Activated CD4-positive, alpha-beta T cell treated with anti-CD3 and anti-CD28 coated beads for 36 hours (primary cell): ENCODE results near the gene SMAD2. TPM values are rescaled to one million over a fixed set of nuclear protein-coding genes. Genes with fewer than 3 reads are reported as not detected.
A peak's percentile ranks its signal among the peaks of the same experiment; 100 is the strongest.

Experiments used
- ATAC-seq: fragments of 200-7000 bp; cut with Tn5 transposase; one replicate; pipeline ENCODE4 v1.10.0; 2021; ENCODE audit warnings: mild to moderate bottlenecking, moderate library complexity
- CTCF ChIA-PET: fragments of 350-600 bp; sonication (Branson Sonifier 250); formaldehyde crosslinking; loops from one replicate; lab custom pipeline; 2021; ENCODE audit warnings: antibody characterized with exemption; lab: Charles Lee
- POLR2A ChIA-PET: fragments of 350-600 bp; sonication (Branson Sonifier 250); formaldehyde crosslinking; loops from one replicate; lab custom pipeline; 2021; ENCODE audit warnings: antibody characterized with exemption, inconsistent platforms; lab: Charles Lee
- DNase-seq: peaks from one replicate; pipeline ENCODE4 v3.0.0-alpha.2; 2020
- H3K27ac Mint-ChIP-seq: one replicate; pipeline ENCODE4 v1.8.0; 2021; ENCODE audit warnings: mixed read lengths
- H3K27me3 Mint-ChIP-seq: one replicate; pipeline ENCODE4 v1.8.0; 2021; ENCODE audit warnings: mixed read lengths
- H3K36me3 Mint-ChIP-seq: one replicate; pipeline ENCODE4 v1.8.0; 2021; ENCODE audit warnings: low read depth, mixed read lengths
- H3K4me1 Mint-ChIP-seq: one replicate; pipeline ENCODE4 v1.8.0; 2021; ENCODE audit warnings: mixed read lengths
- H3K4me3 Mint-ChIP-seq: one replicate; pipeline ENCODE4 v1.8.0; 2021; ENCODE audit warnings: mild to moderate bottlenecking, moderate library complexity, mixed read lengths
- H3K9me3 Mint-ChIP-seq: one replicate; pipeline ENCODE4 v1.8.0; 2021; ENCODE audit warnings: low read depth, mixed read lengths
- intact Hi-C, 2 experiments: fragments of 100-400 bp; cut with DNase I in 1 of 2; cut with micrococcal nuclease in 1 of 2; formaldehyde crosslinking; loops; one replicate each; pipeline versions ENCODE4 v1.14.2 to v1.15.1; 2022 to 2024; cut with DNase I, micrococcal nuclease
- total RNA-seq, 2 experiments: library from RNA; stranded (reverse); gene quantifications; one replicate each; pipeline ENCODE4 v1.2.3, GENCODE V29; 2021

SMAD2 gene
- total RNA-seq, 2 experiments from 2014 or later, result 169 to 178 TPM

DNA sequence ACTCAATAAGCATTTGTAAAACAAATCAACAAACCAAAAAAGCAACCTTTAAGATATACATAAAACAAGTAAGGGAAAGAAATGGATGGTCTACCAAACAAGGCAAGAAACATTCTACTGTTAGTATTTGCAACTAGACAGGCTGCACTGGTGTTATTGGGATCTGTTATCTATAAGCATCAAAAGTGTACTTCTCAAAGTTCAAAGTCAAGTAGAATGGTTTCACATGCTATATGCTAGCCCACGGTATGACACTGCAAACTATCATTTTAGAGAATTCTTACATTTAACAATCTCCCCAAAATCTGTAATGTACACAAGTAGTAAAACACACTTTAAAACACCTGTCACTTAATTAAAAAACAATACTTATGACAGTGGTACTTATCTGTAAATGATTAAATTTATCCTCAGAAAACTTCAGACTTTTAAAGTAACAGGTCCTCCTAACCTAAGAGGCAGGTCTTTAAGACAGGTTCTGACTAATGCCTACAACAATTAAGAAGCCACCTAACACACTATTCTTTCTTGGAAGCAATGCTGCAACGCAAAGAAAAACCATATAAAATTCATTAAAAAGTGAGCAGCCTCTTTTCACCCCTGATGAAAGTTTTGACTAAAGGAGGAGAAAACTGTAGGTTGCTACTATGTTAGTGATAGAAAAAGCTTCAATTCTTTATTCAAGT, 34.8 kb downstream of the SMAD2 start:
- H3K9me3 Mint-ChIP-seq, result peaks cover 4% of the 10 kb centered on the region
- H3K4me1 Mint-ChIP-seq, result peaks cover 79% of the 10 kb centered on the region
- H3K4me3 Mint-ChIP-seq, result no peak overlapping the region
- H3K27ac Mint-ChIP-seq, result no peak overlapping the region
- peaks cover 65% of the 10 kb centered on the region for H3K36me3 Mint-ChIP-seq
- ATAC-seq (peak; percentile 59), DNase-seq (no peak)
- intact Hi-C loops, result no loop called here
- H3K27me3 Mint-ChIP-seq, result no peaks in the 10 kb centered on the region
- CTCF ChIA-PET, result interaction anchor here (1.1 kb wide), 1 partner anchor 11 kb away, joined by 4 read pairs; no protein-coding TSS in a partner anchor
- POLR2A ChIA-PET, result no interaction called here

DNA sequence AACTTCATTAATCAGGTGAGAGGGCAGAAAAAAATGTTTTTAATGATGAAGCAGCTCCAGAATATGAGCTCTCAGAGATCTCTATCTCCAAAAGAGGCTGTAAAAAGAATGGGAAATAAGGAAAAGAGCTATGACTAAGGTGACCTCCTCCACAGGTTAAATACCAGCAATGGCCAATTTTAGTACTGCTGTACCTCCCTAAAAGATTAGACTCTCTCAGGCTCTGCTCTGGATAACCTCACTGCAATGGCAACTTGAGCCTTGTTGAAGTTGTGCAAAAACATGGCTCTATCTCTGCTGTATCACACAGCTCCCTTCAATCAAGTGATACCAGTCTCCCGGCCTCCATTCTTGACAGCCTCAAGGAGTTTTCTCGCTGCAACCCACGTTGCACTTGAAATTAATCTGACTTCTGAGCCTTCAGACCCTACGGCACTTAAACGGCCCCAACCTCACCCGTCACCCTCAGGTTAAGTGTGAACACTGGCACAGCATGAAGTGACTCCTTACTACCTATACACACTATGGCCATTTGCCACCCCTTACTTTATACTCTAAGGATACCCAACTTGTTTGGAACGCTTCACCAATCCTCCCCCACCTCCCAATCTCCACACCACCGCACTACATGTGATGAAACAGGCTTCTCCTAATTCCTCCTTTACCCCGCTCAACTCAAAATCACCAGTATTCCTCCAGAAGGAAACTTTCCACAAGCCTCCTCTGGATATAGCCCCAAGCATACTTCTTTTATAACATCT, 36.3 kb downstream of the SMAD2 start:
- Mint-ChIP-seq H3K36me3 (peaks cover 59% of the 10 kb centered on the region), H3K27me3 (no peaks in the 10 kb centered on the region), H3K4me3 (no peak overlapping the region), H3K9me3 (no peaks in the 10 kb centered on the region), H3K27ac (peak overlapping the region; percentile 11), H3K4me1 (peaks cover 72% of the 10 kb centered on the region)
- no peak for DNase-seq
- ChIA-PET POLR2A (no interaction called here), CTCF (interaction anchor here (0.6 kb wide), 1 partner anchor 32 kb away, joined by 5 read pairs; no protein-coding TSS in a partner anchor)
- no peak for ATAC-seq
- intact Hi-C loops, result loop anchor here in 1 of 2 experiments (5.0 kb wide), 1 partner anchor 33 kb away; no protein-coding TSS in a partner anchor

DNA sequence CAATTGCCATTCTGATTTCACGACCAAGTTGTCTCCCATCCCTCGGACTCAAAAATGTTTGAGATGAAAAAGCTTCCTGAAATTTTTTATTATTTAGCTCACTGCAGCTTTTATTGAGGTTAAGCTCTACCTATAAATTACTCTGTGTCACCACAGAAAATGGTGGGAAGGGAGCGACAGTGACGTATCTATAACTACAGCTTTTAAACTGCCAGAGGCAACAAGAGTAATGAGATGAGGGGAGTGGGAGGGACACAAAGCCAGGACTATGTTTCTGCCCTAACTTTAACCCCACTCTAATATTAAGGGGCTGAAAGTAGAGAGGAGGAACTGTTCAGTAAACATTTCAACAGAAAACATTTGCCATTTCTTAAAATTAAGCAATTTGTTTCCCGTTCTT, 37.4 kb downstream of the SMAD2 start:
- Mint-ChIP-seq H3K4me3 (no peak overlapping the region), H3K27me3 (no peaks in the 10 kb centered on the region), H3K36me3 (peaks cover 65% of the 10 kb centered on the region), H3K9me3 (no peaks in the 10 kb centered on the region), H3K4me1 (peaks cover 74% of the 10 kb centered on the region), H3K27ac (no peak overlapping the region)
- no peak for DNase-seq
- intact Hi-C loops, result loop anchor here in 1 of 2 experiments (5.0 kb wide), 1 partner anchor 34 kb away; no protein-coding TSS in a partner anchor
- no peak for ATAC-seq
- POLR2A ChIA-PET, result no interaction called here
- CTCF ChIA-PET, result interaction anchor here (0.5 to 1.4 kb wide), 6 partner anchors 12 to 1719 kb away, joined by 3 to 5 read pairs (median 3); partner anchors contain the start of gene SMAD2

DNA sequence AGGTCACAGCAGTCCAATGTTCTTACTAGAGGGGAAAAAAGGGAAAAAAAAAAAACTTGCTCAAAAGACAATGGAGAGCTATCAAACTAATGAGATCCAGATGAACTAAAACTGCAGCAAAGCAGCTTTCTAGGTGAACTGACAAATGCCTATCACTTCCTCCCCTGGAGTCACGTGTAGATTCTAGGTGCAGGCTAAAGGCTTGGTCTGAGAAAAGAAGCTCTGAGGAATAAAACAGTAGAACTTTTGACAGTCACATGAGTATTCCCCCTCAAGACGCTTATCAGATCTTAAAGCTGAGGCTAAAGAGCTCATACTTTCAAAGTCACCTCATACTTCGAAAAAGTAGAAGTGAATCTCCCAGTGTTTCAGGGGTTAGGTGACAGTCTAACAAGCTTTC, 42.3 kb downstream of the SMAD2 start:
- CTCF ChIA-PET, result interaction anchor here (0.8 to 1.9 kb wide), 4 partner anchors 9 to 13 kb away, joined by 4 to 6 read pairs (median 4); no protein-coding TSS in a partner anchor
- Mint-ChIP-seq H3K9me3 (no peaks in the 10 kb centered on the region), H3K27ac (peak overlapping the region; percentile 6), H3K4me3 (no peak overlapping the region), H3K36me3 (peaks cover 58% of the 10 kb centered on the region), H3K4me1 (peaks cover 66% of the 10 kb centered on the region), H3K27me3 (no peaks in the 10 kb centered on the region)
- POLR2A ChIA-PET, result interaction anchor here (0.6 kb wide), 1 partner anchor 37 kb away, joined by 3 read pairs; no protein-coding TSS in a partner anchor
- ATAC-seq (no peak), DNase-seq (no peak)
- intact Hi-C loops, result no loop called here

DNA sequence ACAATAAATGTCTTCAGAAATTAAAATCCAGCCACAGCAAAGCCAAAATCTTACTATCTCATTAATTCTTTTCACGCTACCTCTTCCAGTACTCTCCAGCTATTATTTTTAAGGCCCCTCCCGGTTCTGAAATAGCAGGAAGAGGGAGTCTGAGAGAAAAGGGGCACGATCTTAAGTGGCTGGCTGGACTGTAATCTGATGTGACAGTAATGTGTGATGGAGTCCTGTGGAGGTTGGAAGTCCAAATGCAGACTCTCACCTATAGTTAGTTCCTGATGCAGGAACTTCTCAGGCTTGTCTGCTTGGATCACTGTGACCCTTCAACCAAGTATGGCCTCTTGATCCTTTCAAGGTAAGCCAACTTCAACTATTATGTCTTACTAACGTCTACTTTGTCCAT, 43.2 kb downstream of the SMAD2 start:
- DNase-seq, result no peak
- ChIA-PET POLR2A (no interaction called here), CTCF (interaction anchor here (1.2 to 1.7 kb wide), 2 partner anchors 10 to 12 kb away, joined by 4 read pairs; no protein-coding TSS in a partner anchor)
- no peaks in the 10 kb centered on the region for H3K9me3 Mint-ChIP-seq
- ATAC-seq, result no peak
- no peaks in the 10 kb centered on the region for H3K27me3 Mint-ChIP-seq
- peaks cover 63% of the 10 kb centered on the region for H3K36me3 Mint-ChIP-seq
- peaks cover 58% of the 10 kb centered on the region for H3K4me1 Mint-ChIP-seq
- no peak overlapping the region for H3K27ac Mint-ChIP-seq
- intact Hi-C loops, result no loop called here
- no peak overlapping the region for H3K4me3 Mint-ChIP-seq

DNA sequence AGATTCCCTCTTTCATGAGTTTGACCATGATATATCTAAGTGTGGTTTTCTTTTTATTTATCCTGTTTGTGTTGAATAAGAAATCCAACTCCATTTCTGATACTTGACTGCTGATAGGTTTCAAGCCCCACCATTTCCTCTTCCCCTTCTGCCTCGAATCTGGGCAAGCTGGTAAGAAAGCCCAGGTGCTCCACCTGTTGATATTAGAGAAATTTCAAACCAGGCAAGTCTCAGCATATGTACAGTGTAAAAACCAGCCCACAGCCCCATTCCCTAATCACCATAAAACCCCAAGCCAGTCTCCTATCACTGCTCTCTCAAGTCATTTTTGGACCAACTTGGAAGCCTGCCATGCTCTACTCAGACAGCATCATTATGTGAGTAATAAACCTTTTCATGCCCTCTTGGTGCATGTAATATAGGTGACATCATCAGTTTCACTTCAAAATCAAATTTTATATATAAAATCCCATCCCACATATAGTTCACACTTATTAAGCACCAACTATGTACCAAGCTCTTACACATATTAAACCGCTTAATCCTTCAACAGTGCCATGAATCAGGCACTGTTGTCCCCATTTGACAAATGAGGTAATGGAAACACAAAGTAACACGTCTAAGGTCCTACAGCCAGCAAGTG, 46.6 kb downstream of the SMAD2 start:
- Mint-ChIP-seq H3K9me3 (no peaks in the 10 kb centered on the region), H3K27me3 (no peaks in the 10 kb centered on the region), H3K27ac (peak overlapping the region; percentile 84), H3K4me1 (peaks cover 47% of the 10 kb centered on the region), H3K4me3 (no peak overlapping the region), H3K36me3 (peaks cover 67% of the 10 kb centered on the region)
- CTCF ChIA-PET, result interaction anchor here (0.6 to 1.4 kb wide), 4 partner anchors 13 to 171 kb away, joined by 3 to 5 read pairs (median 4); no protein-coding TSS in a partner anchor
- DNase-seq, result peak; percentile 72
- intact Hi-C loops, result loop anchor here (2.0 to 5.0 kb wide), 3 partner anchors 17 to 43 kb away; no protein-coding TSS in a partner anchor
- POLR2A ChIA-PET, result no interaction called here
- ATAC-seq, result peak; percentile 97

DNA sequence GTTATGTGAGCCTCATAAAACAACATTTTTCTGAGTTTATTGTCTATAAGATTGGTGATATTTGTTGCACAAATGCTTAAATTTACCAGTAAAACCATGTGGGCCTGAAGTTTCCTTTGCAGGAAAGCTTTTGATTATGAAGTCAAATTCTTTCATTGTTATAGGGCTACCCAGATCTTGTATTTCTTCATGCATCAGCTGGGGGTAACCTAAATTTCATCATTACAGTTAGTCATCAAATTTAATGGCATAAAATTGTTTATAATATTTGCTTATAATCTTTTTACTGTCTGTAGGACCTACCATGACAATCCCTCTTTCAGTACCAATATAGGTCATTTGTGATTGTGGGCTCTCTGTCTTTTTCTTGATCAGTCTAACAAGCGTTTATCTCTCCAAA, 47.8 kb downstream of the SMAD2 start:
- ATAC-seq (no peak), DNase-seq (no peak)
- Mint-ChIP-seq H3K27ac (no peak overlapping the region), H3K36me3 (peaks cover 58% of the 10 kb centered on the region), H3K9me3 (no peaks in the 10 kb centered on the region), H3K4me3 (no peak overlapping the region), H3K4me1 (peaks cover 42% of the 10 kb centered on the region), H3K27me3 (no peaks in the 10 kb centered on the region)
- ChIA-PET POLR2A (no interaction called here), CTCF (no interaction called here)
- intact Hi-C loops, result loop anchor here (5.0 kb wide), 2 partner anchors 35 to 45 kb away; no protein-coding TSS in a partner anchor

DNA sequence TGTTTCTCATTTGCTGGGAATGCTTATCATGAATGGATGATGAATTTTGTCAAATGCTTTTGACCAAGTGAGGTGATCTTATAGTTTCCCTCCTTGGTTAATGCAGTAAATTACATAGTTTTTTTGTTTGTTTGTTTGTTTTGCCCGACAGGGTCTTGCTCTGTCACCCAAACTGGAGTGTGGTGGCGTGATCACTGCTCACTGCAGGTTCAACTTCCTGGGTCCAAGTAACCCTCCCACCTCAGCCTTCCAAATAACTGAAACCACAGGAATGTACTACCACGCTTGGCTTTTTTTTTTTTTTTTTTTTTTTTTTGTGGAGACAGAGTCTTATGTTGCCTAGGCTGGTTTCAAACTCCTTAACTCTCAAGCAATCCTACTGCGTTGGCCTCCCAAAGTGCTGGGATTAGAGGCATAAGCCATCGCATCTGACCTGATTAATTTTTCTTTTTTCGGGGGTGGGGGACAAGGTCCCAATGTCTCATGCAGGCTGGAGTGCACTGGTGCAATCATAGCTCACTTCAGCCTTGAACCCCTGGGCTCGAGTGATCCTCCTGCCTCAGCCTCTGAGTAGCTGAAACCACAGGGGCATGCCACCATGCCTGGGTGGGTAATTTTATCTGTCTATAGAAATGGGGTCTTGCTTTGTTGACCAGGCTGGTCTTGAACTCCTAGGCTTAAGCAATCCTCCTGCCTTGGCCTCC, 48.6 kb downstream of the SMAD2 start:
- no peaks in the 10 kb centered on the region for H3K27me3 Mint-ChIP-seq
- DNase-seq (no peak), ATAC-seq (no peak)
- intact Hi-C loops, result loop anchor here (5.0 kb wide), 2 partner anchors 35 to 45 kb away; no protein-coding TSS in a partner anchor
- H3K36me3 Mint-ChIP-seq, result peaks cover 51% of the 10 kb centered on the region
- H3K4me1 Mint-ChIP-seq, result peaks cover 39% of the 10 kb centered on the region
- no peak overlapping the region for H3K27ac Mint-ChIP-seq
- ChIA-PET CTCF (no interaction called here), POLR2A (interaction anchor here (0.7 kb wide), 1 partner anchor 10 kb away, joined by 3 read pairs; no protein-coding TSS in a partner anchor)
- no peak overlapping the region for H3K4me3 Mint-ChIP-seq
- H3K9me3 Mint-ChIP-seq, result no peaks in the 10 kb centered on the region

DNA sequence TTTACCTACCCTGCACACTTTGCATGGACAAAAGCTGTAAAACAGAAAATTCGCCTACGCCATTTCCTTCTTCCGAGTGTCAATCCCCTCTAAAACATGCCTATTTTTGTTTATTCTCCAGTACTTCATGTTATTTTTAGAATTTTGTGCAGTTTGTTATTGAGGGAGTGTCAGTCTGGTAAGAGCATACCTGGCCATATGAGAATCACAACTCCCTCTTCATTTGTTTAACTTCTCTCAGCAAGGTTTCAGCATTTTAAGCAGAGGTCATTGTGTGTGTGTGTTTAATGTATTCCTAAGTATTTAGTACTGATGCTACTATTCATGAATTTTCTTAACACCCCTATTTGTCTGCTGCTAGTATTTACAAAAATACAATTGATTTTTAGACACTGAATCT, 49.4 kb downstream of the SMAD2 start:
- Mint-ChIP-seq H3K27me3 (no peaks in the 10 kb centered on the region), H3K36me3 (peaks cover 47% of the 10 kb centered on the region), H3K27ac (no peak overlapping the region), H3K9me3 (no peaks in the 10 kb centered on the region), H3K4me1 (peaks cover 40% of the 10 kb centered on the region), H3K4me3 (no peak overlapping the region)
- ChIA-PET CTCF (no interaction called here), POLR2A (interaction anchor here (0.7 kb wide), 1 partner anchor 11 kb away, joined by 3 read pairs; no protein-coding TSS in a partner anchor)
- DNase-seq (no peak), ATAC-seq (no peak)
- intact Hi-C loops, result loop anchor here (5.0 kb wide), 2 partner anchors 36 to 46 kb away; no protein-coding TSS in a partner anchor

DNA sequence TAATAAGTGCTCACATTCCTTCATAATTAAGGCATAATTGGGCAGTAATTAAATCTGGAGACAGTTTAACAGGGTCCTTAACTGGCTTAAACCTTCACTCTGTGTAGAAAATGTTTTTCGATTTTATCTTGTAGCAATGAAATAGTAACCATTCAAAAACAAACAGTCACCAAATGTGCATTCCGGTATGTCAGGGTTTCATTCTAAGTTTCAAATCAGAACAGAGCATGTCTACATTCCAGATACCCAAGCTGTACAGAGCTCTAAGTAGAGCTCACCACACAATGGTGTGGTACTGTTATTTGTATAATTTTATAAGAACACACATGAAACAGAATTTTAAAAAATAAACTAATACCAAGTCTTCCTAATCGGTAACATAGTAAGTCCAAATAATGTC, 52.6 kb downstream of the SMAD2 start:
- H3K27ac Mint-ChIP-seq, result no peak overlapping the region
- no peak for ATAC-seq
- no peaks in the 10 kb centered on the region for H3K27me3 Mint-ChIP-seq
- intact Hi-C loops, result no loop called here
- ChIA-PET POLR2A (no interaction called here), CTCF (interaction anchor here (0.9 to 1.6 kb wide), 4 partner anchors 9 to 120 kb away, joined by 3 to 6 read pairs (median 4); no protein-coding TSS in a partner anchor)
- peaks cover 43% of the 10 kb centered on the region for H3K4me1 Mint-ChIP-seq
- no peaks in the 10 kb centered on the region for H3K9me3 Mint-ChIP-seq
- no peak overlapping the region for H3K4me3 Mint-ChIP-seq
- H3K36me3 Mint-ChIP-seq, result peaks cover 37% of the 10 kb centered on the region
- no peak for DNase-seq
